Activated CD4-positive, alpha-beta T cell treated with anti-CD3 and anti-CD28 coated beads for 24 hours (primary cell): ENCODE measurements around the gene NHSL2.

ENCODE experiments used
- DNase-seq, 2 donors: peaks; one replicate each; pipeline ENCODE4 v3.0.0-alpha.2; 2020; ENCODE audit warnings: low read depth in 2 of 2

NHSL2 gene

DNA sequence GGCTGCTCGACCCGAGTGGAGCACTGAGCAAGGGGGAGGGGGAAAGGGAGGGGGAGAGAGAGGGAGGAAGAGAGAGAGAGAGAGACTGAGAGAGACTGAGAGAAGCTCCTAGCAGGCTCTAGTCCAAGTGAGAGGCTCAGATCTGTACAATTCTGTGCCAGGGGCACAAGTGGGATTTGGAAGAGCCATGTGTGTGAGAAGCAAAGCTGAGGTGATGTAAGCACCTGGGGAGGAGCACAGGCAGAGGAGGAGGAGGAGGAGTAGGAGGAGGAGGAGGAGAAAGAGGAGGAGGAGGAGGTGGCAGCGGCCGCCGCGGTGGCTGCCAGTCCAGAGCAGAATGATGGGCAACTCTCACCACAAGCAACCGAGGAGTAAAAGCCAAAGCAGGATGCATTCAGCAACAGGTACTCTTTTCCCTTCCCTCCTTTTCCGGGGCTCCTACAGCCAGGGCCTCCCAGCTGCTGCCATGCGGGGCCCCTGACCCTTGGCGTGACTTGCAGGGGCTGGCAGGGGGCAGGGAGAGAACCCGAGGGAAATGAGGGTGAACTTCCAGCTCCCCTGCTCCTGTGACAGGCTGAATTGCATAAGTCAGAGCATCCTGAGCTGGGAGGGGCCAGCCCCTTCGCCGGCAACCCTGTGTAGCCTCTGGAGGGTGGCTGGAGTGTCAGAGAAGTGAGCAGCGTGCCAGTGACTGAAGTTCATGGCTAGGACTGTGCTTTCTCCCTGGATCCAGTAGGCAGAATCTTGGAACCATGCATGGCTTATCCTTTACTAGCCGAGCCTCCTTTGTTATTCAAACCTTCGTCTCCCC lies 158.9 kb downstream of the NHSL2 start:
- DNase-seq = no peak

- DNase-seq = no peak
Observed at GRCh38 chrX:72071213-72071612, 160.6 kb downstream of the NHSL2 start.

DNA sequence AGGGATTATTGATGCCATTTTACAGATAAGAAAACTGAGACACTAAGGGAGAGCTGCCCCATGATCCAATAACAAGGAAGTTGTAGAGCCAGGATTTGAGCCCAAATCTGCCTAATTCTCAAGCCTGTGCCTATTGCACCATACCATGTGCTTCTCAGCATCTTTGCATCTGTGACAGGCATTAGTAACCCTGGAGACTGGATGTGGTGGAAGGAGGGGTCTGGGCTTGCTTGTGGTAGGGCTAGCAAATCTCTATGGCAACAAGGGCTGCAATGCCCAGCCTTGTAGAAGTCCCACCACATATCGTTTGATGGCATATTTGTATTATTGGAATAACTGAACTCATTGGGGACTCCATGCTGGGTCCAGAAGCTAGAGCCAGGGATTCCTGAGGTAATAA lies 163.0 kb downstream of the NHSL2 start:
- DNase-seq = no peak

DNA sequence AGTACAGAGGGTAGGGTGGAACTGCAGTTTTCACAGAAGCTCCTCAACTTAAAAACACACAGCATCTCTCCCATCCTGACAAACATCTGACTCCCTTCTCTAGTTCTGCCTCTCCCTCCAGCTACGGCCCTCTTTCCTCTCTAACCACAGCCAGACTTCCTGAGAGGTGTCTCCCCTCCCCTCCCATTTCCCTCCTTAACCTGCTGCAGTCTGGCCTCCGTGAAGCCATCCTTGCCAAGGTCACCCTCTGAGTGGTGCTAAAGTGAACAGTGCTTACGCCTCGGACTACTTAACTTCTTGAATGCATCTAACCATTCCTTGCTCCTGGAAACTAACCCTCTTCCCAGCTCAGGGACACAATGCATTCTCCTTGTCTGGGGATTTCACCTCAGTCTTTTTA lies 167.8 kb downstream of the NHSL2 start:
- DNase-seq = no peak

DNA sequence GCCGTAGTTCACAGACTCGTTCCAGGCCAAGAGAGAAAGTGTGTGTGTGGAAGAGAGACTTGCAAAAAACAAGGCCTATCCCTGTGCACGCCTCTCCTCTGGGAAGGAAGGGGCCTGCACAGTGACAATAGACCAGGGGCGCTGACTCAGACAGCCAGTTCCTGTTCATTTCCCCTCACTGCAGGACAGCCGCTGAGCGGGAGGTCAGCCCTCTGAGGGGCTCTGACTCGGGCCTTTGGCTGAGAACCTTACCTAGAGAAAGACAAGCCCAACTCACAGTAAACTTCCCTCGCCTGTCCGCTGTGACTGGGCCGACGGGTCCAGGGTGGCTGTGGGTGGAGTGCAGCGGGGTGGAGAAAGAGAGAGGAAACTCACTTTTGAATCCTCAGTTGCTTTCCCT lies 169.0 kb downstream of the NHSL2 start:
- DNase-seq = no peak

DNA sequence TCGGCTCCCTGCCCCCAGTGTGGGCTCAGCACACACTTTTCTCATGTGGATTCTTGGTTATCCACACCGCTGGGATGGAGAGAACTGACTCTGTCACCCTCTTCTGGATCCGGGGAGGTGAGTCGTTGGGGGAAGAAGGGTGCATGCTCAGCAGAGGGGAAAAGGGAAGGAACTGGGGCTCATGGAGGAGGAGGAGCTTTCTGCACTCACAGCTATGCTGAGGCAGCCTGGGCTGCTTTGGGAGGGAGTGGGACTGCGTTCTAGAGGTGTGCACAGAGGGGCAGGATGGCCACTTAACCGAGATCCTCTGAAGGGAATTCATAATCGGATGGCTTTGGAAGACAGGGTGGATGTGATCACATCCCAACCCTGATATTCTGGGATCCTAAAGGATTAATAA lies 169.5 kb downstream of the NHSL2 start:
- DNase-seq = no peak

GRCh38 chrX:72080800-72081199 lies 170.2 kb downstream of the NHSL2 start:
- DNase-seq = no peak

DNA sequence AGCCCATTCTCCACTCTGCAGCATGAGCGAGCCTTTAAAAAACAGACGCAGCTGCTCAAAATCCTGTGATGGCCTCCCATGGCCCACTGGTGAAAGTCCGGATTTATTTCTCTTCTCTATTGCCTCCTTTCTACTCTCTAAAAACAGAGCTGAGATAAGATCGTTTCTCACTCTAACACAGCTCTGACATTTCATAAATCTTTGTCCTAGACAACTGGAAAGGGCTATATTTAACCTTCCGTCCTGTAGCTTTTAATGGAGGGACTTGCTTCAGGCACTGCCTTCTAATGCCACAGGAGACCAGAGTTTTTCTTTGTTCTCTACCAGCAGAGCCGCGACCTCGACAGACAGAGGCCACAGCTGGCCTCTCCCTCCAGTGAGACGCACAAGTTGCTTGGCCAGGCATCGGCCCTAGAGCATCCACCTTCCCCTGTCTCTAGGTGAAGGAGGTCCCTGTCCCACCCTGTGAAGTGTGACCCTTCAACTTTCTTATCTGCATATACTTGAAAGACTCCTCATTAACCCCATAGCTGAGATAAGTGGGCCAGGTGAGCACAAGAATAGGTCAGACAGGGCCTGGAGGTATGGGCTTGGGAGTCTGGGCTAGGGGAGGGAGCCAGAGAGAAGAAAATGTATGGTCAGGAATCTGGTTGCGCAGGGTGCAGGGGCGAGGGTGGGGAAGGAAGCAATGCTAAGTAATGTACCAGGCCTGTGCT lies 171.1 kb downstream of the NHSL2 start:
- no peak for DNase-seq

- no peak for DNase-seq
Observed at GRCh38 chrX:72083291-72083690, 172.6 kb downstream of the NHSL2 start.

GRCh38 chrX:72084114-72084513 lies 173.5 kb downstream of the NHSL2 start:
- no peak for DNase-seq

DNA sequence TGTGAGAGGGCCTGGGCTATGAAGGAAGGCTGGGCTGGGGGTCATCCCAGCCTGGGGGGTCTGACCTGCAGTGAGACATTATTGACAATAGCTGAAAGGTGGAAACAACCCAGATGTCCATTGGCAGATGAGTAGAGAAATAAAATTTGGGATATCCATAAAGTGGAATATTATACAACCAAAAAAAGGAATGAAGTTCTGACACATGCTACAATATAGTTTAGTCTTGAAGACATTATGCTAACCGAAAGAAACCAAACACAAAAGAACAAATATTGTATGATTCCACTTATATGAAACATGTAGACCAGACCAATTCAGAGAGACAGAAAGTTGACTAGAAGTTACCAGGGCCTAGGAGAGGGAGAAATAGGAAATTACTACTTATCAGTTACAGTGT lies 176.3 kb downstream of the NHSL2 start:
- no peak for DNase-seq

GRCh38 chrX:72088761-72089160 lies 178.1 kb downstream of the NHSL2 start:
- DNase-seq = no peak

- DNase-seq = no peak
Observed at GRCh38 chrX:72089254-72089653, 178.6 kb downstream of the NHSL2 start.

- DNase-seq = peak in 1 of 2 donors; percentile 8
Observed at GRCh38 chrX:72094894-72095293, 184.2 kb downstream of the NHSL2 start.

DNA sequence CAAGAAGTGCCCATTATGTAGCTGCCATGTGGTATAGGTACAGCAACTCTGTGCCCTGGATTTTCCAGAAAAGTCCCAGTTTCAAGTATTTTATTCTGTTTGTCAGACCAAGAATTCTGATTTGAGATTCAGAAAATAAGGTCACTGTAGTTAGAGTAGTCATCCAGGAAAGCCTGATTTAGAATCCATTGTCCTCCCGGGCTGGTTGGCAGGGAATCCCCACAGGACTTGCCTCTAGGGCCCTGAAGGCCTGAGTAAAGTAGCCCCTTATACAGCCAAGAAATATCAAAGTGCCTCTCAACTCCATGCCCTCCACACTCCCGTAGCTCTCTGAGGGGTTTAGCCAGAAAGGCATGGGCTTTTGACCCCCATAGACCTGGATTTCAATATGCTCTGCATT lies 184.7 kb downstream of the NHSL2 start:
- no peak for DNase-seq

DNA sequence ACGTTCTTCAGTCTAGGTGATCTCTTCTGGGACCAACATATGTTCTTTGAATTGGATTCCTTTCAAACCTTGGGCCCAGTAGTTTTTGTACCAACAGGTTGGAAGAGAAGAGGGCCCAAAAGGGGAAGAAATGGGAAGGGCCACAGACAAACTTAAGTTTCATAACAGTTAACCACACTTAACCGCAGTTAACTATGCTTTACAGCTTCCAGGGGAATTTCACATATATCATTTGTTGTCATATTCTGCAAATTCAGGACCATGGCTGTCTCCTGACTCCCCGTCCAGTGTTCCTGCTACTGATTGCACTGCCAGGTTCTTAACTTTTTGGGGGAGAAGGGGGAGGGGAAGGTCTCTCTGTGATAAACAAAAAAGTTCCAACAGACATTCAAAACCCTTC lies 186.5 kb downstream of the NHSL2 start:
- DNase-seq = no peak

DNA sequence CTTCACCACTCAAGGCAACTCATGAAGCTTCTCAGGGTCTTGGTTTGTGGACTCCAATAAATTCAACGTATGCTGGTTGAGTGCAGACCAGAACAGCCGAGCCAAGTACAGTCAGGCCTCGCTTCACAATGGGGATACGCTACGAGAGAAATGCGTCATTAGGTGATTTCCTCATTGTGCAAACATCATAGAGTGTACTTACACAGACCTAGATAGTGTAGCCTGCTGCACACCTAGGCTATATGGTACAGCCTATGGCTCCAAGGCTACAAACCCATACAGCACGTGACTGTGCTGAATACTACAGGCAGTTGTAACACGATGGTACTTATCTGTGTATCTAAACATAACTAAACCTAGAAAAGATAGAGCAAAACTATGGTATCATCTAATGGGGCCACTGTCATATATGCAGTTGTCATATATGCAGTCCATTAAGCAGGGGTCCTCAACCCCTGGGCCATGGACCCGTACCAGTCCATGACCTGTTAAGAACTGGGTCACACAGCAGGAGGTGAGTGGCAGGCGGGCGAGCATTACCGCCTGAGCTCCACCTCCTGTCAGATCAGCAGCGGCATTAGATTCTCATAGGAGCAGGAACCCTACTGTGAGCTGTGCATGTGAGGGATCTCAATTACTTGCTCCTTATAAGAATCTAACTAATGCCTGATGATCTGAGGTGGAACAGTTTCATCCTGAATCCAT lies 189.6 kb downstream of the NHSL2 start:
- no peak for DNase-seq

DNA sequence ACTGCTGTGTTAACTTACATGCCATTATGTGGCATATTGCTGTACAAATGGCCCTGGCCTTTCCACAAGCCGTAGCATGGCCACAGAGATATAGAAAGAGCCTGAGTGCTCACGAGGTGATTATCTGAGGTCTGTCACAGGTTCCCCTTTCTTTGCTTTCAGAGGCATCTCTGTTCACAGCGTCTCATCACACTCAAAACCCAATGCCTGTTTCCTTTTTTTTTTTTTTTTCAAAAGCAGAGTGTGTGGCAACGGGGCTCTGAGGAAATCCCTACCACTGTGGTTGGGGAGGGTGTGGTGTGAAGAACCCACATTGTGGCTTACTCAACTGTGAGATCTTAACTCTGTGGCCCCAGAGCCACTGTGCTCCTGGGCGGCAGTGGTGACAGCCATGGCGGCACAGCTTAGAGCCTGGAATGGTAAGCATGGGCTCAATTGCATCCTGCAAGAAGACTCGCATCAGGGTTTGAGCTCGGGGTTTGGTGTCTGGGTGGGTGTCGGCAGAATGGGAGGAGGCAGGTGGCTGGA lies 190.2 kb downstream of the NHSL2 start:
- peak in 1 of 2 donors; percentile 24 for DNase-seq

DNA sequence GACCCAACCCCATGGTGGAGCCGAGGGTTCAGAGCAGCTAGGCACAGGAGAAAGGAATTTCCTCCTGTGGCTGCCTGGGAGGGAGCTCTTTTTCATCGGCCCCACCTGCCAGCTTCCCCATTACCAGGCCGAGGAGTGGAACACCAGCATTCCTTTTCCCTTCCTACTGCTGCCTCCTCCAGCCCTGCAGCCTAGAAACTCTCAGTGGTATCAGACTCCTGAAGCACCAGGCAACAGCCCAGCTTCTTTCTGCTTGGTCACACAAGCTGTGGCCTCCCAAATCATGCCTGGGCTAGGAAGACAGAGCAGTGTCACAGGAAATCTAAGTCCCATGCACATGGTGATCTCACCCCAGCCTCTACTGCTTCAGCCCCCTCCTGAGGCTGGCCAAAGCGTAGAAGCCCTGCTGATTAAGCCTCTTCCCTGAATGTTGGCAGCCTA lies 191.0 kb downstream of the NHSL2 start:
- DNase-seq = no peak

- no peak for DNase-seq
Observed at GRCh38 chrX:72102126-72102525, 191.5 kb downstream of the NHSL2 start.

GRCh38 chrX:72102760-72103159 lies 192.1 kb downstream of the NHSL2 start:
- no peak for DNase-seq

DNA sequence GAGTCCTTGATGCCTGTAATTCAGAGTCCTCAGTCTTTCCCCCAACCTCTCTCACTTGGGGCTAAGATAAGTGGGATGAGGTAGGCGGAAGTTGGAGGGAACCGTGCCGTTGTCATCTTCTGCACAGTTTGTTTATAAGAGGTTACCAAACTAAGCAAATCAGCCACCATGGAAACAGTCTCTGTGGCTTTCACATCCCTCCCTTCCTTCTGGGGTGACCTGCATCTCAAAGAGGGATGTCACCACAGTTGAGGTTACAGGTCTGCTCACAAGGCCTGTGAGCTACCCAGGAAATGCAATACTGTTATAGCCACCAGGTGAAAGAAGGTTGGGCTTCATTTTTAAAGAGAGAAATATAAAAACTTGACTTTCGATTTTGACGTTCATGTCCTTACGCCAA lies 194.8 kb downstream of the NHSL2 start:
- DNase-seq = no peak
